Measurements from ENCODE around the gene TUBA4A.

TUBA4A gene

GRCh38 chr2:219220652-219221402 lies 32.9 kb downstream of the TUBA4A start:
- TF ChIP-seq CTCF (conservative IDR thresholded peaks at IDR 0.05; ENCODE audit: low read length) = no peak
- no peak for DNase-seq (ENCODE audit: low read depth)
- no peak overlapping the region for H3K4me3 ChIP-seq (ENCODE audit: low read length)

GRCh38 chr2:219219784-219220532 lies 33.8 kb downstream of the TUBA4A start:
- no peak for DNase-seq (ENCODE audit: low read depth)
- no peak overlapping the region for H3K4me3 ChIP-seq (ENCODE audit: low read length)
- no peak for TF ChIP-seq CTCF (conservative IDR thresholded peaks at IDR 0.05; ENCODE audit: low read length)

- TF ChIP-seq CTCF (conservative IDR thresholded peaks at IDR 0.05; ENCODE audit: low read length) = no peak
- peak within 1 kb of the TSS; percentile 68 for H3K4me3 ChIP-seq (ENCODE audit: low read length)
- peak; percentile 92 for DNase-seq (ENCODE audit: low read depth)
Measured at GRCh38 chr2:219218732-219219701, 34.7 kb downstream of the TUBA4A start, which contains the start of gene ABCB6. TSS of gene ABCB6 (minus strand) at chr2:219218958. CDS start at chr2:219218673, 285 bp downstream.

GRCh38 chr2:219218217-219218731 lies 35.4 kb downstream of the TUBA4A start:
- peak; percentile 74 for DNase-seq (ENCODE audit: low read depth)
- H3K4me3 ChIP-seq (ENCODE audit: low read length) = peak overlapping the region; percentile 68
- no peak for TF ChIP-seq CTCF (conservative IDR thresholded peaks at IDR 0.05; ENCODE audit: low read length)

- no peak for TF ChIP-seq CTCF (conservative IDR thresholded peaks at IDR 0.05; ENCODE audit: low read length)
- H3K4me3 ChIP-seq (ENCODE audit: low read length) = no peak overlapping the region
- DNase-seq (ENCODE audit: low read depth) = no peak
Measured at GRCh38 chr2:219216535-219216915, 37.2 kb downstream of the TUBA4A start.

- no peak for DNase-seq (ENCODE audit: low read depth)
- no peak overlapping the region for H3K4me3 ChIP-seq (ENCODE audit: low read length)
- TF ChIP-seq CTCF (conservative IDR thresholded peaks at IDR 0.05; ENCODE audit: low read length) = no peak
Measured at GRCh38 chr2:219215871-219216534, 37.7 kb downstream of the TUBA4A start.
